A549 (cell line): ENCODE data around the gene ZNF776. TPM values are rescaled to one million over a fixed set of nuclear protein-coding genes. Genes with fewer than 3 reads are reported as not detected.

Experiments used
- ATAC-seq, 2 experiments: fragments of 200-7000 bp in 1 of 2; fragments of >200 bp in 1 of 2; cut with Nextera tagmentation in 1 of 2; cut with Tn5 transposase in 1 of 2; 3 replicates each; pipeline versions ENCODE4 v1.8.0 to v1.9.1; 2018 to 2020; ENCODE audit warnings: mild to moderate bottlenecking in 1 of 2, moderate library complexity in 1 of 2
- CTCF ChIA-PET: fragments of 300-600 bp; sonication (Branson Sonifier 250); formaldehyde crosslinking; extraction: SDS; loops from one replicate; lab custom pipeline; 2021; ENCODE audit warnings: antibody characterized with exemption, inconsistent platforms; lab: Yijun Ruan, JAX
- POLR2A ChIA-PET: fragments of 350-600 bp; formaldehyde crosslinking; extraction: SDS; loops from one replicate; lab custom pipeline; 2021; ENCODE audit warnings: antibody characterized with exemption, inconsistent platforms; lab: Yijun Ruan, JAX
- DNase-seq, 2 experiments: peaks; one replicate each; pipeline versions ENCODE4 v3.0.0 to v3.0.0-alpha.2; 2011 to 2016; ENCODE audit warnings: low read depth in 1 of 2, low spot score in 1 of 2
- FAIRE-seq: peaks from 2 replicates; lab custom pipeline; 2011; peaks lifted over from hg19 to GRCh38; lab: Jason Lieb, UNC
- H3K27ac ChIP-seq, 2 experiments: fragments of >200 bp; sonication (Bioruptor Twin); formaldehyde crosslinking; 3 replicates each; pipeline ENCODE4 v1.5.1; 2016 to 2017
- H3K4me1 ChIP-seq: fragments of >200 bp; sonication (Bioruptor Twin); formaldehyde crosslinking; 3 replicates; pipeline ENCODE4 v1.6.1; 2016
- H3K4me2 ChIP-seq: fragments of >200 bp; sonication (Bioruptor Twin); formaldehyde crosslinking; 3 replicates; pipeline ENCODE4 v1.6.1; 2016
- H3K4me3 ChIP-seq: fragments of >200 bp; sonication (Bioruptor Twin); formaldehyde crosslinking; 3 replicates; pipeline ENCODE4 v1.5.1; 2016
- H3K9me3 ChIP-seq: fragments of >200 bp; sonication (Bioruptor Twin); formaldehyde crosslinking; 3 replicates; pipeline ENCODE4 v1.6.1; 2016
- BHLHE40 ChIP-seq: IDR thresholded peaks from 2 replicates; pipeline ENCODE4 v1.6.1; 2012; ENCODE audit warnings: low read depth, low read length, inconsistent platforms
- CBX2 ChIP-seq: fragments of 200-600 bp; sonication (generic); IDR thresholded peaks from 2 replicates; pipeline ENCODE4 v1.6.1; 2016; ENCODE audit warnings: low read depth, mild to moderate bottlenecking, borderline replicate concordance
- CHD2 ChIP-seq: fragments of 150-350 bp; IDR thresholded peaks from 2 replicates; pipeline ENCODE4 v1.6.1; 2014; ENCODE audit warnings: low read length; ENCODE audit not compliant: partially characterized antibody
- EHF ChIP-seq: fragments of 250-450 bp; sonication (Bioruptor Pico); IDR thresholded peaks from 2 replicates; pipeline ENCODE4 v1.5.0; 2020; ENCODE audit warnings: mild to moderate bottlenecking
- EHMT2 ChIP-seq: fragments of 200-600 bp; sonication (generic); IDR thresholded peaks from 2 replicates; pipeline ENCODE4 v1.6.1; 2016; ENCODE audit warnings: antibody characterized with exemption, low read depth, mild to moderate bottlenecking, moderate library complexity
- EP300 ChIP-seq, 2 experiments: fragments of >200 bp; sonication (Bioruptor Twin); formaldehyde crosslinking; IDR thresholded peaks; 2 replicates in 1 of 2; 3 replicates in 1 of 2; pipeline ENCODE4 v1.6.1; 2016 to 2017
- ESRRA ChIP-seq: fragments of 150-350 bp; IDR thresholded peaks from 2 replicates; pipeline ENCODE4 v1.6.1; 2014; ENCODE audit warnings: mild to moderate bottlenecking, low read length, borderline replicate concordance
- FOXS1 ChIP-seq: fragments of 250-450 bp; sonication (Bioruptor Pico); IDR thresholded peaks from 2 replicates; pipeline ENCODE4 v1.5.0; 2020; ENCODE audit warnings: mild to moderate bottlenecking, moderate library complexity
- GATA3 ChIP-seq: IDR thresholded peaks from 2 replicates; pipeline ENCODE4 v1.6.1; 2012; ENCODE audit warnings: borderline replicate concordance
- HDAC2 ChIP-seq: fragments of 200-600 bp; sonication (generic); IDR thresholded peaks from 2 replicates; pipeline ENCODE4 v1.6.1; 2016
- HOXB5 ChIP-seq: fragments of 250-450 bp; sonication (Bioruptor Pico); IDR thresholded peaks from 2 replicates; pipeline ENCODE4 v1.5.0; 2020; ENCODE audit warnings: mild to moderate bottlenecking, moderate library complexity
- JUNB ChIP-seq: fragments of >200 bp; sonication (Bioruptor Twin); formaldehyde crosslinking; IDR thresholded peaks from 2 replicates; pipeline ENCODE4 v1.6.1; 2016
- MAZ ChIP-seq: fragments of 150-350 bp; IDR thresholded peaks from 2 replicates; pipeline ENCODE4 v1.6.1; 2014; ENCODE audit warnings: antibody characterized with exemption, low read depth, low read length, borderline replicate concordance
- PHF8 ChIP-seq: fragments of 200-600 bp; sonication (generic); IDR thresholded peaks from 2 replicates; pipeline ENCODE4 v1.6.1; 2016; ENCODE audit warnings: low read depth, mild to moderate bottlenecking, antibody characterized with exemption, moderate library complexity, borderline replicate concordance
- RAD21 ChIP-seq, 2 experiments: fragments of >200 bp in 1 of 2; sonication (Bioruptor Twin) in 1 of 2; formaldehyde crosslinking in 1 of 2; IDR thresholded peaks in 1 of 2; conservative IDR thresholded peaks in 1 of 2; 2 replicates in 1 of 2; 3 replicates in 1 of 2; pipeline ENCODE4 v1.6.1; 2012 to 2018; ENCODE audit warnings: inconsistent platforms in 1 of 2
- RARB ChIP-seq: fragments of 250-450 bp; sonication (Bioruptor Pico); IDR thresholded peaks from 2 replicates; pipeline ENCODE4 v1.8.0; 2021; ENCODE audit warnings: mild to moderate bottlenecking, moderate library complexity
- RCOR1 ChIP-seq: fragments of 150-350 bp; IDR thresholded peaks from 2 replicates; pipeline ENCODE4 v1.6.1; 2014; ENCODE audit warnings: antibody characterized with exemption, low read length, low read depth
- SMC3 ChIP-seq: fragments of >200 bp; sonication (Bioruptor Twin); formaldehyde crosslinking; IDR thresholded peaks from 3 replicates; pipeline ENCODE4 v1.6.1; 2018; ENCODE audit warnings: inconsistent platforms
- TP53 ChIP-seq: fragments of 250-450 bp; sonication (Bioruptor Pico); IDR thresholded peaks from 2 replicates; pipeline ENCODE4 v1.5.0; 2021; ENCODE audit warnings: mild to moderate bottlenecking, moderate library complexity
- ZNF302 ChIP-seq: fragments of 250-450 bp; sonication (Bioruptor Pico); IDR thresholded peaks from 2 replicates; pipeline ENCODE4 v1.9.0; 2021; ENCODE audit warnings: inconsistent platforms, mild to moderate bottlenecking, moderate library complexity
- ZSCAN20 ChIP-seq: fragments of 250-450 bp; sonication (Bioruptor Pico); IDR thresholded peaks from 2 replicates; pipeline ENCODE4 v1.8.0; 2022; ENCODE audit warnings: mild to moderate bottlenecking, moderate library complexity
- WGBS: methylation state at CpG from one replicate; pipeline ENCODE4 v1.1.6; 2017; ENCODE audit errors: missing lambda C conversion rate; 5-methylcytosine and 5-hydroxymethylcytosine counted together
- polyA plus RNA-seq, 4 experiments: library from polyadenylated mRNA; depleted of rRNA in 3 of 4; stranded (reverse); fragments of >200 nt; fragmentation: RNase III in 1 of 4; extraction: RNeasy Plus Mini Kit Qiagen cat#74134 plus additional on column Dnase treatment in 1 of 4; gene quantifications; 2 replicates in 3 of 4; 3 replicates in 1 of 4; pipeline ENCODE4 v1.2.3, GENCODE V29; 2011 to 2017
- TF ChIP-seq, protein P1 (sequence below): IDR thresholded peaks from 2 replicates; pipeline ENCODE4 v1.6.1; 2012; ENCODE audit warnings: low read depth, borderline replicate concordance
- TF ChIP-seq, protein P2 (sequence below): IDR thresholded peaks from 2 replicates; pipeline ENCODE4 v1.6.1; 2012
- TF ChIP-seq, protein P3 (sequence below): fragments of 200-600 bp; sonication (generic); IDR thresholded peaks from 2 replicates; pipeline ENCODE4 v1.6.1; 2016; ENCODE audit warnings: antibody characterized with exemption, mild to moderate bottlenecking, moderate library complexity
- TF ChIP-seq, protein P4 (sequence below): fragments of >200 bp; sonication (Bioruptor Twin); formaldehyde crosslinking; IDR thresholded peaks from 3 replicates; pipeline ENCODE4 v1.5.1; 2016

Gene ZNF776
- polyA plus RNA-seq, 2 of the 4 experiments (the other 2 are of a cell fraction), result 5.3 to 9.3 TPM

DNA sequence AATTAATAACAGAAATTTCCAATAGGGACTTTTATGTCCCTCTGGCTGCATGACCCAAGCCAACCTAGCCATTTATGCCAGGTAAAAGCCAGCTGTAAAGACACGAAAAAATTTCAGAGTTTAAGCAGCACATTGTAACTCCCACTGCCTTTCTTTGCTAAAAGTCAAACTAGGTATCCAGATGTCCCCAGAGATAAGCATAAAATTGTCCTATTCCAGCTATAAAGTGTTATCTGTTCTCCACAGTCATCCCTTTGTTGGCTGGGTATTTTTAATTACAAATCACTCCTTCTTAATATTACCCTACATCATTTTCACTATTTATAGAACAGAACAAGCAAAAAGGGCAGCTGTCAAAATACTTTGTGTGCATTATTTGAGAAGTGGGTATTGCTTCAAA is 34.4 kb upstream of the ZNF776 start:
- no peaks in the 10 kb centered on the region for H3K4me1 ChIP-seq
- H3K4me3 ChIP-seq, result no peak overlapping the region
- H3K4me2 ChIP-seq, result no peak overlapping the region
- peaks cover 90% of the 10 kb centered on the region for H3K9me3 ChIP-seq
- POLR2A ChIA-PET, result no interaction called here
- CTCF ChIA-PET, result interaction anchor here (0.6 to 1.3 kb wide), 2 partner anchors 9 to 283 kb away, joined by 3 read pairs; no protein-coding TSS in a partner anchor
- no peak for DNase-seq
- FAIRE-seq, result no peak
- no peak for TF ChIP-seq TP53 (CRISPR knock-in tag)
- no peak for TF ChIP-seq MAZ
- TF ChIP-seq, protein P1, sequence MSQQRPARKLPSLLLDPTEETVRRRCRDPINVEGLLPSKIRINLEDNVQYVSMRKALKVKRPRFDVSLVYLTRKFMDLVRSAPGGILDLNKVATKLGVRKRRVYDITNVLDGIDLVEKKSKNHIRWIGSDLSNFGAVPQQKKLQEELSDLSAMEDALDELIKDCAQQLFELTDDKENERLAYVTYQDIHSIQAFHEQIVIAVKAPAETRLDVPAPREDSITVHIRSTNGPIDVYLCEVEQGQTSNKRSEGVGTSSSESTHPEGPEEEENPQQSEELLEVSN, result no peak
- TF ChIP-seq ZNF302 (CRISPR knock-in tag), result no peak
- TF ChIP-seq SMC3, result no peak
- no peak for TF ChIP-seq RAD21 (conservative IDR thresholded peaks at IDR 0.05 in 1 of 2, IDR thresholded peaks at IDR 0.05 in 1 of 2)
- no peak for TF ChIP-seq EHMT2
- TF ChIP-seq RARB (CRISPR knock-in tag), result no peak
- TF ChIP-seq GATA3, result no peak
- no peak for TF ChIP-seq FOXS1 (CRISPR knock-in tag)
- TF ChIP-seq, protein P2, sequence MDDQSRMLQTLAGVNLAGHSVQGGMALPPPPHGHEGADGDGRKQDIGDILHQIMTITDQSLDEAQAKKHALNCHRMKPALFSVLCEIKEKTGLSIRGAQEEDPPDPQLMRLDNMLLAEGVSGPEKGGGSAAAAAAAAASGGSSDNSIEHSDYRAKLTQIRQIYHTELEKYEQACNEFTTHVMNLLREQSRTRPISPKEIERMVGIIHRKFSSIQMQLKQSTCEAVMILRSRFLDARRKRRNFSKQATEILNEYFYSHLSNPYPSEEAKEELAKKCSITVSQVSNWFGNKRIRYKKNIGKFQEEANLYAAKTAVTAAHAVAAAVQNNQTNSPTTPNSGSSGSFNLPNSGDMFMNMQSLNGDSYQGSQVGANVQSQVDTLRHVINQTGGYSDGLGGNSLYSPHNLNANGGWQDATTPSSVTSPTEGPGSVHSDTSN, result no peak
- no peak for TF ChIP-seq HDAC2
- TF ChIP-seq JUNB, result no peak
- TF ChIP-seq, all 56 proteins: peak for 0
- no peak overlapping the region for H3K27ac ChIP-seq
- 0% methylated on average over 1 of the region's 1 CpG for WGBS
- ATAC-seq, result no peak

DNA sequence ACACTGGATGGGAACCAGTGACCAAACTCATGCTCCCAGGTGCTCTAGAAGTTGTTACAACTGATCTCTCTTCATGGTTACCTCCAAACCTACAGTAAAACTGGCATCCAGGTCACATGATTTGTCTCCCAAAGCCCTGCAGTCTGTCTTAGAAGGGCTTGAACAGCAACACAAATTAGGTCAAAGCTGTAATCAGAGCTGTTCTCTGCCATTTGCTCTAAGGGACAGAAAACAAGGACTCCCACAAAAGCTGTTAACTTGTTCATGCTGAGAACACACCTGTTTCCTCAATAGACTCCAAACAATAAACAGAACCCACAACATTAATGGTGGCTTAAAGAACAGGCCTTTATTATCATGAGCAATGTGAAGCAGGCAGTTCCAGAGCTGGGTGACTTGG is 27.2 kb upstream of the ZNF776 start:
- CTCF ChIA-PET, result interaction anchor here (1.5 kb wide), 1 partner anchor 31 kb away, joined by 3 read pairs; no protein-coding TSS in a partner anchor

DNA sequence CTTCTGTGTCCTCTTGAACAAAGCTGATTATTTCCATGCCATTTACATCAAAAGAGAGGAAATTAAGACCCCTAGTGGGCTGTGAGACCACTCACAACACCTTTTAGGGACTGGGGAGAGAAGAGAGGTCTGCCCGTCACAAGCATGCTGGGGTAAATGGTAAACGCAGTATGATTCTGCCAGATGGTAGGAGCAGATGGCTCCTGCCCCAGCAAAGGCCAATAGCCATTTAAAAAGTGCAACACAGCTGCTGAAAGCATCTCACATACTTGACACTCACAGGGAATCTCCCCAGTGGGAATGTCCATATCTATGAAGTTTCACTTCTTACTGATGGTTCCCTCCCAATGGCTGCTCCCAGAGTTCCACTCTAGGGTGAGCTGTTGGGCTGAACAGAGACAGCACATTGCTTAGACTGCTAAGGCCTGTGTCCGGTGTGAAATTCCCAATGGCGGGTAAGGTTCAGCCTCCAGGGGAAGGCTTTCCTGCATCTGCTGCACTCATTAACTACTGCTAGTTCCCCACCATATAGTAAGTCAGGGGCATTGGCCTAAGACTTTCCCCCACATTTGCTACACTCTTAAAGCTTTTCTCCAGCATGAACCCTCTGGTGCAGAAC is 26.6 kb upstream of the ZNF776 start:
- H3K4me1 ChIP-seq, result no peaks in the 10 kb centered on the region
- no peak for ATAC-seq
- no peak for TF ChIP-seq ESRRA
- no peak for TF ChIP-seq CHD2
- no peak for TF ChIP-seq EHF (CRISPR knock-in tag)
- TF ChIP-seq, protein P3, sequence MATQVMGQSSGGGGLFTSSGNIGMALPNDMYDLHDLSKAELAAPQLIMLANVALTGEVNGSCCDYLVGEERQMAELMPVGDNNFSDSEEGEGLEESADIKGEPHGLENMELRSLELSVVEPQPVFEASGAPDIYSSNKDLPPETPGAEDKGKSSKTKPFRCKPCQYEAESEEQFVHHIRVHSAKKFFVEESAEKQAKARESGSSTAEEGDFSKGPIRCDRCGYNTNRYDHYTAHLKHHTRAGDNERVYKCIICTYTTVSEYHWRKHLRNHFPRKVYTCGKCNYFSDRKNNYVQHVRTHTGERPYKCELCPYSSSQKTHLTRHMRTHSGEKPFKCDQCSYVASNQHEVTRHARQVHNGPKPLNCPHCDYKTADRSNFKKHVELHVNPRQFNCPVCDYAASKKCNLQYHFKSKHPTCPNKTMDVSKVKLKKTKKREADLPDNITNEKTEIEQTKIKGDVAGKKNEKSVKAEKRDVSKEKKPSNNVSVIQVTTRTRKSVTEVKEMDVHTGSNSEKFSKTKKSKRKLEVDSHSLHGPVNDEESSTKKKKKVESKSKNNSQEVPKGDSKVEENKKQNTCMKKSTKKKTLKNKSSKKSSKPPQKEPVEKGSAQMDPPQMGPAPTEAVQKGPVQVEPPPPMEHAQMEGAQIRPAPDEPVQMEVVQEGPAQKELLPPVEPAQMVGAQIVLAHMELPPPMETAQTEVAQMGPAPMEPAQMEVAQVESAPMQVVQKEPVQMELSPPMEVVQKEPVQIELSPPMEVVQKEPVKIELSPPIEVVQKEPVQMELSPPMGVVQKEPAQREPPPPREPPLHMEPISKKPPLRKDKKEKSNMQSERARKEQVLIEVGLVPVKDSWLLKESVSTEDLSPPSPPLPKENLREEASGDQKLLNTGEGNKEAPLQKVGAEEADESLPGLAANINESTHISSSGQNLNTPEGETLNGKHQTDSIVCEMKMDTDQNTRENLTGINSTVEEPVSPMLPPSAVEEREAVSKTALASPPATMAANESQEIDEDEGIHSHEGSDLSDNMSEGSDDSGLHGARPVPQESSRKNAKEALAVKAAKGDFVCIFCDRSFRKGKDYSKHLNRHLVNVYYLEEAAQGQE, result no peak
- no peak for TF ChIP-seq JUNB
- TF ChIP-seq BHLHE40, result no peak
- no peak for TF ChIP-seq EP300 (IDR thresholded peaks at IDR 0.05)
- no peak for TF ChIP-seq HOXB5 (CRISPR knock-in tag)
- TF ChIP-seq RCOR1, result no peak
- TF ChIP-seq TP53 (CRISPR knock-in tag), result no peak
- no peak for TF ChIP-seq ZSCAN20
- no peak for TF ChIP-seq ZNF302 (CRISPR knock-in tag)
- no peak for TF ChIP-seq CBX2
- TF ChIP-seq RARB (CRISPR knock-in tag), result no peak
- TF ChIP-seq, all 56 proteins: peak for 0
- Histone ChIP-seq H3K4me3 (no peak overlapping the region), H3K27ac (no peak overlapping the region), H3K4me2 (no peak overlapping the region), H3K9me3 (peaks cover 88% of the 10 kb centered on the region)
- ChIA-PET POLR2A (no interaction called here), CTCF (interaction anchor here (1.5 kb wide), 1 partner anchor 32 kb away, joined by 3 read pairs; no protein-coding TSS in a partner anchor)
- WGBS, result 89% methylated on average over 4 of the region's 4 CpGs
- DNase-seq (no peak), FAIRE-seq (no peak)

More for the DNA sequence above, 27.2 kb upstream of the ZNF776 start:
- no peak for FAIRE-seq
- DNase-seq, result no peak
- Histone ChIP-seq H3K27ac (no peak overlapping the region), H3K4me3 (no peak overlapping the region), H3K4me1 (no peaks in the 10 kb centered on the region), H3K4me2 (no peak overlapping the region), H3K9me3 (peaks cover 90% of the 10 kb centered on the region)
- no peak for ATAC-seq
- TF ChIP-seq, protein P4, sequence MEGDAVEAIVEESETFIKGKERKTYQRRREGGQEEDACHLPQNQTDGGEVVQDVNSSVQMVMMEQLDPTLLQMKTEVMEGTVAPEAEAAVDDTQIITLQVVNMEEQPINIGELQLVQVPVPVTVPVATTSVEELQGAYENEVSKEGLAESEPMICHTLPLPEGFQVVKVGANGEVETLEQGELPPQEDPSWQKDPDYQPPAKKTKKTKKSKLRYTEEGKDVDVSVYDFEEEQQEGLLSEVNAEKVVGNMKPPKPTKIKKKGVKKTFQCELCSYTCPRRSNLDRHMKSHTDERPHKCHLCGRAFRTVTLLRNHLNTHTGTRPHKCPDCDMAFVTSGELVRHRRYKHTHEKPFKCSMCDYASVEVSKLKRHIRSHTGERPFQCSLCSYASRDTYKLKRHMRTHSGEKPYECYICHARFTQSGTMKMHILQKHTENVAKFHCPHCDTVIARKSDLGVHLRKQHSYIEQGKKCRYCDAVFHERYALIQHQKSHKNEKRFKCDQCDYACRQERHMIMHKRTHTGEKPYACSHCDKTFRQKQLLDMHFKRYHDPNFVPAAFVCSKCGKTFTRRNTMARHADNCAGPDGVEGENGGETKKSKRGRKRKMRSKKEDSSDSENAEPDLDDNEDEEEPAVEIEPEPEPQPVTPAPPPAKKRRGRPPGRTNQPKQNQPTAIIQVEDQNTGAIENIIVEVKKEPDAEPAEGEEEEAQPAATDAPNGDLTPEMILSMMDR, result no peak
- TF ChIP-seq PHF8 (no peak), EP300 (IDR thresholded peaks at IDR 0.05) (no peak)
- TF ChIP-seq, all 56 proteins: peak for 0
- POLR2A ChIA-PET, result no interaction called here
